ENCODE data around the gene ZP1.

The ZP1 gene

GRCh38 chr11:60864856-60865513 is 2.4 kb upstream of the ZP1 start:
- Histone ChIP-seq H3K9me3 (ENCODE audit: insufficient read depth, low read length) (no peaks in the 10 kb centered on the region), H3K36me3 (ENCODE audit: insufficient read depth, insufficient read length, low read length) (no peaks in the 10 kb centered on the region), H3K9ac (ENCODE audit: insufficient read length, low read depth) (no peak overlapping the region), H3K27me3 (ENCODE audit: insufficient read depth, insufficient read length) (no peaks in the 10 kb centered on the region), H3K4me3 (ENCODE audit: insufficient read length, low read depth) (no peak overlapping the region), H3K4me1 (ENCODE audit: insufficient read depth, insufficient read length) (peaks cover 9% of the 10 kb centered on the region)
- no peak for DNase-seq (ENCODE audit: low read depth, low spot score)
- TF ChIP-seq SUZ12 (IDR thresholded peaks at IDR 0.05; ENCODE audit: extremely low read depth, insufficient read depth, insufficient read length) (no peak), YY1 (IDR thresholded peaks at IDR 0.05; ENCODE audit: insufficient read depth, insufficient read length) (no peak), ZNF274 (IDR thresholded peaks at IDR 0.05; ENCODE audit: low read depth, low read length) (no peak)

GRCh38 chr11:60867871-60868681 is 734 bp downstream of the ZP1 start:
- peaks cover 17% of the 10 kb centered on the region for H3K4me1 ChIP-seq (ENCODE audit: insufficient read depth, insufficient read length)
- no peak for TF ChIP-seq ZNF274 (IDR thresholded peaks at IDR 0.05; ENCODE audit: low read depth, low read length)
- TF ChIP-seq YY1 (IDR thresholded peaks at IDR 0.05; ENCODE audit: insufficient read depth, insufficient read length): no peak
- TF ChIP-seq SUZ12 (IDR thresholded peaks at IDR 0.05; ENCODE audit: extremely low read depth, insufficient read depth, insufficient read length): no peak
- no peaks in the 10 kb centered on the region for H3K36me3 ChIP-seq (ENCODE audit: insufficient read depth, insufficient read length, low read length)
- no peak overlapping the region for H3K4me3 ChIP-seq (ENCODE audit: insufficient read length, low read depth)
- no peaks in the 10 kb centered on the region for H3K27me3 ChIP-seq (ENCODE audit: insufficient read depth, insufficient read length)
- no peak for DNase-seq (ENCODE audit: low read depth, low spot score)
- H3K9me3 ChIP-seq (ENCODE audit: insufficient read depth, low read length): no peaks in the 10 kb centered on the region
- H3K9ac ChIP-seq (ENCODE audit: insufficient read length, low read depth): no peak overlapping the region

- no peak overlapping the region for H3K4me3 ChIP-seq (ENCODE audit: insufficient read length, low read depth)
- H3K27me3 ChIP-seq (ENCODE audit: insufficient read depth, insufficient read length): no peaks in the 10 kb centered on the region
- TF ChIP-seq YY1 (IDR thresholded peaks at IDR 0.05; ENCODE audit: insufficient read depth, insufficient read length) (no peak), SUZ12 (IDR thresholded peaks at IDR 0.05; ENCODE audit: extremely low read depth, insufficient read depth, insufficient read length) (no peak), ZNF274 (IDR thresholded peaks at IDR 0.05; ENCODE audit: low read depth, low read length) (no peak)
- H3K9ac ChIP-seq (ENCODE audit: insufficient read length, low read depth): no peak overlapping the region
- DNase-seq (ENCODE audit: low read depth, low spot score): no peak
- no peaks in the 10 kb centered on the region for H3K36me3 ChIP-seq (ENCODE audit: insufficient read depth, insufficient read length, low read length)
- H3K9me3 ChIP-seq (ENCODE audit: insufficient read depth, low read length): no peaks in the 10 kb centered on the region
- H3K4me1 ChIP-seq (ENCODE audit: insufficient read depth, insufficient read length): peaks cover 15% of the 10 kb centered on the region
These were observed 1.5 kb downstream of the ZP1 start for GRCh38 chr11:60868682-60869450.

GRCh38 chr11:60869451-60869825 is 2.1 kb downstream of the ZP1 start:
- Histone ChIP-seq H3K4me1 (ENCODE audit: insufficient read depth, insufficient read length) (peaks cover 18% of the 10 kb centered on the region), H3K4me3 (ENCODE audit: insufficient read length, low read depth) (no peak overlapping the region), H3K27me3 (ENCODE audit: insufficient read depth, insufficient read length) (no peaks in the 10 kb centered on the region), H3K9me3 (ENCODE audit: insufficient read depth, low read length) (no peaks in the 10 kb centered on the region), H3K9ac (ENCODE audit: insufficient read length, low read depth) (no peak overlapping the region), H3K36me3 (ENCODE audit: insufficient read depth, insufficient read length, low read length) (no peaks in the 10 kb centered on the region)
- DNase-seq (ENCODE audit: low read depth, low spot score): no peak
- TF ChIP-seq SUZ12 (IDR thresholded peaks at IDR 0.05; ENCODE audit: extremely low read depth, insufficient read depth, insufficient read length): no peak
- no peak for TF ChIP-seq ZNF274 (IDR thresholded peaks at IDR 0.05; ENCODE audit: low read depth, low read length)
- TF ChIP-seq YY1 (IDR thresholded peaks at IDR 0.05; ENCODE audit: insufficient read depth, insufficient read length): no peak

GRCh38 chr11:60870276-60870675 is 2.9 kb downstream of the ZP1 start:
- peaks cover 8% of the 10 kb centered on the region for H3K36me3 ChIP-seq (ENCODE audit: insufficient read depth, insufficient read length, low read length)
- H3K9ac ChIP-seq (ENCODE audit: insufficient read length, low read depth): no peak overlapping the region
- no peak overlapping the region for H3K4me3 ChIP-seq (ENCODE audit: insufficient read length, low read depth)
- no peaks in the 10 kb centered on the region for H3K27me3 ChIP-seq (ENCODE audit: insufficient read depth, insufficient read length)
- H3K4me1 ChIP-seq (ENCODE audit: insufficient read depth, insufficient read length): peaks cover 21% of the 10 kb centered on the region
- H3K9me3 ChIP-seq (ENCODE audit: insufficient read depth, low read length): no peaks in the 10 kb centered on the region
- no peak for TF ChIP-seq SUZ12 (IDR thresholded peaks at IDR 0.05; ENCODE audit: extremely low read depth, insufficient read depth, insufficient read length)
- TF ChIP-seq YY1 (IDR thresholded peaks at IDR 0.05; ENCODE audit: insufficient read depth, insufficient read length): no peak
- TF ChIP-seq ZNF274 (IDR thresholded peaks at IDR 0.05; ENCODE audit: low read depth, low read length): no peak
- no peak for DNase-seq (ENCODE audit: low read depth, low spot score)

GRCh38 chr11:60870733-60871377 is 3.5 kb downstream of the ZP1 start:
- Histone ChIP-seq H3K9me3 (ENCODE audit: insufficient read depth, low read length) (no peaks in the 10 kb centered on the region), H3K4me1 (ENCODE audit: insufficient read depth, insufficient read length) (peaks cover 21% of the 10 kb centered on the region), H3K36me3 (ENCODE audit: insufficient read depth, insufficient read length, low read length) (peaks cover 11% of the 10 kb centered on the region), H3K4me3 (ENCODE audit: insufficient read length, low read depth) (no peak overlapping the region), H3K27me3 (ENCODE audit: insufficient read depth, insufficient read length) (no peaks in the 10 kb centered on the region), H3K9ac (ENCODE audit: insufficient read length, low read depth) (no peak overlapping the region)
- no peak for DNase-seq (ENCODE audit: low read depth, low spot score)
- TF ChIP-seq ZNF274 (IDR thresholded peaks at IDR 0.05; ENCODE audit: low read depth, low read length): no peak
- TF ChIP-seq YY1 (IDR thresholded peaks at IDR 0.05; ENCODE audit: insufficient read depth, insufficient read length): no peak
- no peak for TF ChIP-seq SUZ12 (IDR thresholded peaks at IDR 0.05; ENCODE audit: extremely low read depth, insufficient read depth, insufficient read length)
